DOHH2 (cell line): ENCODE data around the gene SSBP2.

ENCODE experiments used
- EZH2phosphoT487 ChIP-seq: fragments of 200-600 bp; sonication (generic); IDR thresholded peaks from 2 replicates; pipeline ENCODE4 v1.6.1; 2017; ENCODE audit warnings: borderline replicate concordance, mild to moderate bottlenecking, antibody characterized with exemption, low read length, moderate library complexity, mixed read lengths
- TF ChIP-seq, protein P1 (sequence below): fragments of 200-600 bp; sonication (generic); IDR thresholded peaks from one replicate; pipeline ENCODE4 v1.5.1; 2014; ENCODE audit warnings: antibody characterized with exemption, mild to moderate bottlenecking, low read depth, low read length; ENCODE audit not compliant: poor library complexity, severe bottlenecking

DNA sequence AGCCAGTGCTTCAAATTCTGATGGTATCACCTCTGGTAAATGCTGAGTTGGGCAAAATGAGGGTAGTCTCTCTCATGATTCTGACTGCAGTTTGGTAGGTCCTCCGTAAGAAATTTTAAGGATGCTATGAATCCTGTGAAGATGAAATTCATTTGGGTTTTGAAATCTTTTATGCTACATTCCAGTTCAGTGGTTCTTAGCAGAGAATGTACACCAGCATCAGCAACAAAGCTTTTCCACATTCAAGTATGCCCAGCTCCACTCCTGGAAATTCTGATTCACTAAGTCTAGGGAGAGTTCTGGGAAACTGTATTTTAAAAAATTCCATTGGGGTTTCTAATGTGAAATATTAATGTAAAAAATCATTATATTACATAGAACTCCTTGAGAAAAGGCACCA is 323.3 kb downstream of the SSBP2 start:
- TF ChIP-seq, protein P1, sequence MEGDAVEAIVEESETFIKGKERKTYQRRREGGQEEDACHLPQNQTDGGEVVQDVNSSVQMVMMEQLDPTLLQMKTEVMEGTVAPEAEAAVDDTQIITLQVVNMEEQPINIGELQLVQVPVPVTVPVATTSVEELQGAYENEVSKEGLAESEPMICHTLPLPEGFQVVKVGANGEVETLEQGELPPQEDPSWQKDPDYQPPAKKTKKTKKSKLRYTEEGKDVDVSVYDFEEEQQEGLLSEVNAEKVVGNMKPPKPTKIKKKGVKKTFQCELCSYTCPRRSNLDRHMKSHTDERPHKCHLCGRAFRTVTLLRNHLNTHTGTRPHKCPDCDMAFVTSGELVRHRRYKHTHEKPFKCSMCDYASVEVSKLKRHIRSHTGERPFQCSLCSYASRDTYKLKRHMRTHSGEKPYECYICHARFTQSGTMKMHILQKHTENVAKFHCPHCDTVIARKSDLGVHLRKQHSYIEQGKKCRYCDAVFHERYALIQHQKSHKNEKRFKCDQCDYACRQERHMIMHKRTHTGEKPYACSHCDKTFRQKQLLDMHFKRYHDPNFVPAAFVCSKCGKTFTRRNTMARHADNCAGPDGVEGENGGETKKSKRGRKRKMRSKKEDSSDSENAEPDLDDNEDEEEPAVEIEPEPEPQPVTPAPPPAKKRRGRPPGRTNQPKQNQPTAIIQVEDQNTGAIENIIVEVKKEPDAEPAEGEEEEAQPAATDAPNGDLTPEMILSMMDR, result no peak
- no peak for TF ChIP-seq EZH2phosphoT487
